Smooth muscle cell (in vitro differentiated cells): ENCODE data around the gene CADPS. TPM values are rescaled to one million over a fixed set of nuclear protein-coding genes. Genes with fewer than 3 reads are reported as not detected.

Experiments
- DNase-seq: peaks from one replicate; lab custom pipeline; 2025; ENCODE audit not compliant: unreplicated experiment; lab: John Stamatoyannopoulos, UW
- H2AFZ ChIP-seq: fragments of 200-600 bp; sonication (generic); 2 replicates; pipeline ENCODE4 v1.6.0; 2016; ENCODE audit warnings: antibody characterized with exemption, low read depth, mild to moderate bottlenecking
- H3F3A ChIP-seq: fragments of 200-600 bp; sonication (generic); 2 replicates; pipeline ENCODE4 v1.6.0; 2017; ENCODE audit warnings: antibody characterized with exemption, low read depth
- H3K27ac ChIP-seq: fragments of 200-600 bp; sonication (generic); 2 replicates; pipeline ENCODE4 v1.5.1; 2016; ENCODE audit warnings: low read depth, mild to moderate bottlenecking
- H3K27me3 ChIP-seq: fragments of 200-600 bp; sonication (generic); 2 replicates; pipeline ENCODE4 v1.6.1; 2016; ENCODE audit warnings: low read depth, mild to moderate bottlenecking
- H3K36me3 ChIP-seq: fragments of 200-600 bp; sonication (generic); 2 replicates; pipeline ENCODE4 v1.5.1; 2016; ENCODE audit warnings: low read depth
- H3K4me1 ChIP-seq: fragments of 200-600 bp; sonication (generic); 2 replicates; pipeline ENCODE4 v1.5.1; 2016; ENCODE audit warnings: low read depth
- H3K4me2 ChIP-seq: fragments of 200-600 bp; sonication (generic); 2 replicates; pipeline ENCODE4 v1.6.0; 2016; ENCODE audit warnings: mild to moderate bottlenecking
- H3K4me3 ChIP-seq: fragments of 200-600 bp; sonication (generic); 2 replicates; pipeline ENCODE4 v1.5.1; 2016; ENCODE audit warnings: mild to moderate bottlenecking
- H3K79me2 ChIP-seq: fragments of 200-600 bp; sonication (generic); 2 replicates; pipeline ENCODE4 v1.6.0; 2016; ENCODE audit warnings: low read depth, mild to moderate bottlenecking
- H3K9ac ChIP-seq: fragments of 200-600 bp; sonication (generic); 2 replicates; pipeline ENCODE4 v1.6.0; 2016; ENCODE audit warnings: low read depth
- H3K9me3 ChIP-seq: fragments of 200-600 bp; sonication (generic); replicated peaks from 2 replicates; pipeline ENCODE4 v1.5.1; 2016; ENCODE audit warnings: low read depth
- H4K20me1 ChIP-seq: fragments of 200-600 bp; sonication (generic); 2 replicates; pipeline ENCODE4 v1.6.0; 2016; ENCODE audit warnings: low read depth
- CTCF ChIP-seq: fragments of 200-600 bp; sonication (generic); IDR thresholded peaks from 2 replicates; pipeline ENCODE4 v1.5.1; 2017; ENCODE audit warnings: borderline replicate concordance, mild to moderate bottlenecking, antibody characterized with exemption; ENCODE audit not compliant: insufficient read depth, poor library complexity, severe bottlenecking
- WGBS: methylation state at CpG from one replicate; pipeline ENCODE4 v1.1.7; 2016; ENCODE audit warnings: low lambda C conversion rate; 5-methylcytosine and 5-hydroxymethylcytosine counted together
- polyA plus RNA-seq: library from polyadenylated mRNA; unstranded; fragments of >200 nt; fragmentation: Nextera tagmentation; extraction: Ambion mirVana; gene quantifications from 2 replicates; pipeline ENCODE4 v1.2.1, GENCODE V29; 2016
- total RNA-seq: library from RNA; depleted of rRNA; stranded (reverse); fragments of >200 nt; gene quantifications from 2 replicates; pipeline ENCODE4 v1.2.3, GENCODE V29; 2014

The CADPS gene
- total and polyA plus RNA-seq, 2 experiments from 2014 or later = 4.4 to 38.4 TPM

- WGBS = 90% methylated on average over 9 of the region's 9 CpGs
- Histone ChIP-seq H3K27ac (no peak overlapping the region), H3K4me3 (no peak overlapping the region), H2AFZ (no peak overlapping the region), H3K9me3 (no peaks in the 10 kb centered on the region), H4K20me1 (no peaks in the 10 kb centered on the region), H3K27me3 (no peaks in the 10 kb centered on the region), H3K36me3 (no peaks in the 10 kb centered on the region), H3F3A (no peaks in the 10 kb centered on the region), H3K4me1 (no peaks in the 10 kb centered on the region), H3K4me2 (no peak overlapping the region), H3K79me2 (no peaks in the 10 kb centered on the region), H3K9ac (no peak overlapping the region)
- DNase-seq = no peak
- TF ChIP-seq CTCF = no peak
These were observed 395.9 kb downstream of the CADPS start for GRCh38 chr3:62479326-62479725.

- H3K9ac ChIP-seq = no peak overlapping the region
- H3F3A ChIP-seq = no peaks in the 10 kb centered on the region
These were observed 399.9 kb downstream of the CADPS start for GRCh38 chr3:62475306-62475705.

GRCh38 chr3:62467966-62468722 lies 407.1 kb downstream of the CADPS start:
- H3K4me2 ChIP-seq = no peak overlapping the region
- WGBS = 92% methylated on average over 4 of the region's 4 CpGs
- no peaks in the 10 kb centered on the region for H3K36me3 ChIP-seq
- no peak overlapping the region for H3K4me3 ChIP-seq
- no peaks in the 10 kb centered on the region for H3K4me1 ChIP-seq
- H3K79me2 ChIP-seq = no peaks in the 10 kb centered on the region
- no peaks in the 10 kb centered on the region for H3F3A ChIP-seq
- no peak for DNase-seq
- no peak overlapping the region for H3K27ac ChIP-seq
- no peaks in the 10 kb centered on the region for H4K20me1 ChIP-seq
- H3K27me3 ChIP-seq = peaks cover 4% of the 10 kb centered on the region
- H3K9ac ChIP-seq = no peak overlapping the region
- no peak overlapping the region for H2AFZ ChIP-seq
- H3K9me3 ChIP-seq = no peaks in the 10 kb centered on the region
- TF ChIP-seq CTCF = no peak

More at GRCh38 chr3:62475306-62475705, 399.9 kb downstream of the CADPS start:
- no peak overlapping the region for H3K4me2 ChIP-seq
- H3K79me2 ChIP-seq = no peaks in the 10 kb centered on the region
- H2AFZ ChIP-seq = no peak overlapping the region
- H3K4me3 ChIP-seq = no peak overlapping the region
- DNase-seq = no peak
- H4K20me1 ChIP-seq = no peaks in the 10 kb centered on the region
- H3K27ac ChIP-seq = no peak overlapping the region
- no peaks in the 10 kb centered on the region for H3K36me3 ChIP-seq
- H3K27me3 ChIP-seq = no peaks in the 10 kb centered on the region
- H3K4me1 ChIP-seq = no peaks in the 10 kb centered on the region
- TF ChIP-seq CTCF = no peak
- H3K9me3 ChIP-seq = no peaks in the 10 kb centered on the region

- Histone ChIP-seq H3K9ac (no peak overlapping the region), H3K4me3 (no peak overlapping the region), H3K36me3 (no peaks in the 10 kb centered on the region), H3K4me2 (no peak overlapping the region), H4K20me1 (no peaks in the 10 kb centered on the region), H3K27me3 (peaks cover 4% of the 10 kb centered on the region), H3K79me2 (no peaks in the 10 kb centered on the region), H3K27ac (no peak overlapping the region), H3K9me3 (no peaks in the 10 kb centered on the region), H2AFZ (no peak overlapping the region), H3K4me1 (no peaks in the 10 kb centered on the region), H3F3A (no peaks in the 10 kb centered on the region)
- WGBS = 93% methylated on average over 4 of the region's 4 CpGs
- no peak for TF ChIP-seq CTCF
- no peak for DNase-seq
These were observed 412.4 kb downstream of the CADPS start for GRCh38 chr3:62462788-62463187.
